ENCODE data around the gene C9orf50. TPM values are rescaled to one million over a fixed set of nuclear protein-coding genes. Genes with fewer than 3 reads are reported as not detected.

C9orf50 gene
- total RNA-seq, 2 donors from 2014 or later = not detected

- no peak for DNase-seq (ENCODE audit: low spot score)
- H3K27me3 ChIP-seq = no peaks in the 10 kb centered on the region
- H3K27ac ChIP-seq = peak overlapping the region; percentile 77 to 80
- H3K9me3 ChIP-seq = no peaks in the 10 kb centered on the region
- H3K4me1 ChIP-seq = peaks cover 0 to 36% of the 10 kb centered on the region in 2 donors
- TF ChIP-seq CTCF (IDR thresholded peaks at IDR 0.05) = no peak
- H3K36me3 ChIP-seq = no peaks in the 10 kb centered on the region
- H3K4me3 ChIP-seq = peak overlapping the region; percentile 31 to 65
These were observed 52.1 kb downstream of the C9orf50 start for GRCh38 chr9:129568560-129569501.

- no peak for DNase-seq (ENCODE audit: low spot score)
These were observed 52.9 kb downstream of the C9orf50 start for GRCh38 chr9:129567842-129568559.

GRCh38 chr9:129567329-129567728 lies 53.6 kb downstream of the C9orf50 start:
- no peaks in the 10 kb centered on the region for H3K27me3 ChIP-seq
- H3K4me1 ChIP-seq = peaks cover 0 to 36% of the 10 kb centered on the region in 2 donors
- no peak overlapping the region for H3K27ac ChIP-seq
- H3K4me3 ChIP-seq = no peak overlapping the region
- DNase-seq (ENCODE audit: low spot score) = no peak
- H3K36me3 ChIP-seq = no peaks in the 10 kb centered on the region
- no peak for TF ChIP-seq CTCF (IDR thresholded peaks at IDR 0.05)
- no peaks in the 10 kb centered on the region for H3K9me3 ChIP-seq

More at GRCh38 chr9:129567842-129568559, 52.9 kb downstream of the C9orf50 start:
- Histone ChIP-seq H3K4me3 (peak overlapping the region; percentile 31 to 65), H3K27me3 (no peaks in the 10 kb centered on the region), H3K36me3 (no peaks in the 10 kb centered on the region), H3K4me1 (peaks cover 0 to 36% of the 10 kb centered on the region in 2 donors), H3K27ac (peak overlapping the region; percentile 77 to 80), H3K9me3 (no peaks in the 10 kb centered on the region)
- TF ChIP-seq CTCF (IDR thresholded peaks at IDR 0.05) = no peak

GRCh38 chr9:129566563-129567266 lies 54.2 kb downstream of the C9orf50 start:
- Histone ChIP-seq H3K36me3 (no peaks in the 10 kb centered on the region), H3K4me1 (peaks cover 0 to 36% of the 10 kb centered on the region in 2 donors), H3K27ac (no peak overlapping the region), H3K9me3 (no peaks in the 10 kb centered on the region), H3K4me3 (no peak overlapping the region), H3K27me3 (no peaks in the 10 kb centered on the region)
- no peak for TF ChIP-seq CTCF (IDR thresholded peaks at IDR 0.05)
- no peak for DNase-seq (ENCODE audit: low spot score)

- H3K4me1 ChIP-seq = peaks cover 0 to 10% of the 10 kb centered on the region in 2 donors
- H3K27me3 ChIP-seq = no peaks in the 10 kb centered on the region
- TF ChIP-seq CTCF (IDR thresholded peaks at IDR 0.05) = no peak
- H3K9me3 ChIP-seq = no peaks in the 10 kb centered on the region
- DNase-seq (ENCODE audit: low spot score) = no peak
- H3K36me3 ChIP-seq = no peaks in the 10 kb centered on the region
- no peak overlapping the region for H3K4me3 ChIP-seq
- no peak overlapping the region for H3K27ac ChIP-seq
These were observed 58.0 kb downstream of the C9orf50 start for GRCh38 chr9:129562917-129563316.

Measured in right atrium auricular region (tissue), 2 donors.